HG03442 (cell line): ENCODE results near the gene CAPN5.

Experiments used
- ATAC-seq: cut with Tn5 transposase; IDR thresholded peaks from one replicate; pipeline ENCODE4 v1.9.1; 2021; ENCODE audit warnings: mild to moderate bottlenecking, moderate library complexity; ENCODE audit not compliant: unreplicated experiment

The CAPN5 gene

DNA sequence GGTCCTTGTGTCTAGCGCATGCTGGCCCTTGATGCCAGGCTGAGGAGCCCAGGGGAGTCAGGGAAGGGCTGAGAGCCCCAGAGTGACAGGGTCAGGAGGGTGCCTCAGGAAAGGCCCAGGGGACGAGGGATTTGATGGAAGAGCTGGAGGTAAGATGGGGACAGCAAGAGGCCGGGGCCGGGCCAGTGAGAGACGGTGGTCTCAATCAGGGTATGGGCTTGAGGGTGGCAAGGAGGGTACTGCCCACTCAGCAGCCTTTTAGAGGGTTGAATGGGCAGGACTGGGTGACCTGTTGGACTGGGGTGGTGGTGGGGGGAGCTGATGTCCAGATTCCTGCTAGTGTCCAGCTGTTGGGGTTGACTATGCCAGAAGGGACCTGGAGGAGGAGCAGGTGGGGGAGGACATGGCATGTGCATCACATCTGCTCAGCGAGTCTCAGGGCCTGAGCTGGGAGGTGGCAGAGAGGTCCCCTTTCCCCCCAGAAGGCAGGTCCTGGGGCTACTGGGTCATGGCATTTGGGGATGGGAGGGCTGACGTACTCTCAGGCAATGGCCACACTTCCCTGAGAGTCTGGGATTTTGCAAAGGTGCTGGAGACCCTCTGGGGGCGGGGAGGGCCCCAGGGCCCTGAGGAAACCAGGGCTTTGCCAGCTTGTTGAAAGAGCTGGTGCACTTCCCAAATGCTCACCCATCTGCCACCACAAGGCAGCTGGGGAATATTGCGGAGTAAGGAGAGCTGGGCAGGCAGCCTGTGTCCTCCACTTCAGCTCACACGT, 79.7 kb downstream of the CAPN5 start:
- ATAC-seq: no peak

DNA sequence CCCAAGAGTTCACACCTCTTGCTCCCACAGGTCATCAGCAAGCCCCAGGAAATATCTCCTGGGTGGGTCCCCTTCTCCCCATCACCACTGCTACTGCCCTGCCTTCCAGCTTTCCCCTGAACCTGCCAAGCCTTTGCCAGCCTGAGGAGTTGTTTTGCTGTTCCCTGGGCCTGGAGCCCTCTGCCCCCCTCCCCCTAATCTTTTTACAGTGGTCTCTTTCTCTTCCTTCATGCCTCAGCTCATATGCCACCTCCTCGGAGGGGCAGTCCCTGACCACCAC, 80.2 kb downstream of the CAPN5 start:
- no peak for ATAC-seq

DNA sequence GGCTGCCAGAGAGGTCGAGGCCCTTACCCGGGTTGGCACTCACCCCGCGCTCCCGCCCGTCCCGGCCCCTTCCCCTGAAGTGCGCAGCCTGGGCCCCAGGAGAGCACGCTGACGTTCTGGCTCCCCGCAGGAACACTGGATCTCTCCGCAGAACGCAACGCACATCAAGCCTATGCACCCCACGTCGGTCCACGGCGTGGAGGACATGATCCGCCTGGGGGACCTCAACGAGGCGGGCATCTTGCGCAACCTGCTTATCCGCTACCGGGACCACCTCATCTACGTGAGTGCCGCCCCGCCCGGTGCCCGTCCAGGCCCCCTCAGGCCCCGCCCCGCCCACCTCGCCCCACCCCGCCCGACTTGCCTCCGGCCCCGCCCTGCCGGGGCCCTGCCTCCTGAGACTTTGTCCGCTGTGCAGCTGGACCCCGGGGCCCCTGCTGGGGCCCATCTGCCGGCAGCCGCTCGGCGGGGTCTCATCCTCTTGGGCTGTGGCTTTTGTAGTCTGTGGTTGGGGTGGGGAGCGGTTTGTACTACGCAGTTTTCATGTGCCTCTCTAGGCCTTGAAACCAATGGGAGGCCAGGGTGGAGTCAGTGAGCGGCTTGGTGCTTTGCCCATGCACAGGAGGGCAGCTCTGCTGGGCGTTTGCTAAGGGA, 81.0 kb downstream of the CAPN5 start:
- ATAC-seq: no peak

DNA sequence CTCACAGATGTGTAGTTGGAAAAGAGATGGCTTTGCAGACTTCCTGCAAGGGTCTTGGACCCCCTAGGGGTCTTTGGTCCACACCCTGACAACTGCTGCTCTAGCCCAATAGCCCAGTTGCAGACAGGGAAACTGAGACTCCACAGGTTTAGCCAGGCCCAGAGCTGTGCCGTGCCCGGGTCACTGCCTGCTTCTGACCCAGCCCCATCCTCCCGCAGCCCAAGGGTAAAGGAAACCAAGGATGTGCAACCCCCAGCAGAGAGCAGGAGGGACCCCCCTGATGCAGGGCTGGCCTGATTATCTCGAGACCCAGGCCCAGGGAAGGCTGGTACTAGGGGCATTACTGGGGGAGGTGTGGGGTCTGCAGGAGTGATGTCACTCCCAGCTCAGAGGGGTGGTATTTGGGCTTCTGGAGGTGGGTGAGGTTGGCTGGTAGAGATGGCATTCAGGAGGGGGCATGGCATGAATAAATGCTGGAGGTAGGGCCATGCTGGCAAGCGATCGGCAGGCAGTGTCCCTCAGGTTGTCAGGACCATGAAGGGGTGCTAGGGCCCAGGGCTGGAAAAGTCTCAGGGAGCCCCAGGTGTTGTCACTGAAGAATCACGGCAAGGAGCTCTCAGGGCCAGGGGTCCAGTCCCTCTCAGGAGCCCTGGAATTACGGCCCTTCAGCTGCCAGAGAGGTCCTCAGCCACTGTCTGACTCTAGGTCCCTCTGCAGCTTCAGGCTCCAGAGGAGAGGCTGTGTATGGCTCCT, 82.4 kb downstream of the CAPN5 start:
- ATAC-seq: no peak

DNA sequence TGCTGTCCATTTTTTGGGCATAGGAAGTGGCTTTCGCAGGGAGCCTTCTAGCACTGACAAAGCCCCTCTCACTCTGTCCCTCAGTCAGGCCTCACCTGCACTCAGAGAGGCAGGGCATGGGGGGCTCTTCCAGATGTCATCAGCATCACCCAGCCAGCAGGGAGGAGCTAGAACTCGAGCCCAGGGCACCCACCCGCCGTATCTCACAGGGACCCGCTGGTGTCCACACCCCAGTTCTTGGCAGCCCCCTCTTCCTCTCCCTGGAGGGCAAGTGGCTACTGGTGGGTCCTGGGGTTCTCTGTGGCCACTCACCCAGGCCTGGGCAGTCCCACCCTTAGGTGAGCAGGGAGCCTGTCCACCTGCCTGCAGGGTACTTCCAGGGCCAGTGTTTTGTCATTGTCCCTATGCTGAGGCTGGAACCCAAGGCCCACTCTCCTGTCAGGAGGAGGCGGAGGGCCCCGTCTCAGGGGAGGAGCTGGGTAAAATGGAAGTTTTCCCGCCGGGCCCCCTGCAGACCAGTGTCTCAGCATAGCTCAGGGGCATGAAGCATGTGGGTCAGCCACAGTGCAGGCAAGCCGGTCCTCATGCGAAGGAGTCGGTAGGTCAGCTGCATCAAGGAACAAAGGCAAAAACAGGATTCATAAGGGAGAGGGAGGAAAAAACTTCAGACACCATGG, 83.1 kb downstream of the CAPN5 start:
- ATAC-seq: no peak

DNA sequence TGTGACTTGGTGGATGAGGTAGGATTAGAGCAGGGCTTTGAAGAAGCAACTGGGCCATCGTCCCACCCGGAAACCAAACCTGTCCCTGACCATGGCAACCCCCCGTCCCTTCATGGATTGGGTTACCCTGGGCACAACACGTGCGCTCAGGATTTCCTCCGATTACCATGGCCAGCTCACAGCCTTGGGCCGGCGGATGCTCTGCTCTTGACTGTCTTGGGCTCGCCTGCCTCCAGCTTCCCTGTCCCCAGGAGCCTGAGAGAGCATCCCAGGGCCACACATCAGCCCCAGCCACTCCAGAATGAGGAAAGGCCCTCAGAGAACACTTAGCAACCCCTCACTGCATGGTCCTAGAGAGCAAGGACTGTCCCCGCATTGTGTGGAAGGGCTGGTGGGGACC, 84.1 kb downstream of the CAPN5 start:
- no peak for ATAC-seq

DNA sequence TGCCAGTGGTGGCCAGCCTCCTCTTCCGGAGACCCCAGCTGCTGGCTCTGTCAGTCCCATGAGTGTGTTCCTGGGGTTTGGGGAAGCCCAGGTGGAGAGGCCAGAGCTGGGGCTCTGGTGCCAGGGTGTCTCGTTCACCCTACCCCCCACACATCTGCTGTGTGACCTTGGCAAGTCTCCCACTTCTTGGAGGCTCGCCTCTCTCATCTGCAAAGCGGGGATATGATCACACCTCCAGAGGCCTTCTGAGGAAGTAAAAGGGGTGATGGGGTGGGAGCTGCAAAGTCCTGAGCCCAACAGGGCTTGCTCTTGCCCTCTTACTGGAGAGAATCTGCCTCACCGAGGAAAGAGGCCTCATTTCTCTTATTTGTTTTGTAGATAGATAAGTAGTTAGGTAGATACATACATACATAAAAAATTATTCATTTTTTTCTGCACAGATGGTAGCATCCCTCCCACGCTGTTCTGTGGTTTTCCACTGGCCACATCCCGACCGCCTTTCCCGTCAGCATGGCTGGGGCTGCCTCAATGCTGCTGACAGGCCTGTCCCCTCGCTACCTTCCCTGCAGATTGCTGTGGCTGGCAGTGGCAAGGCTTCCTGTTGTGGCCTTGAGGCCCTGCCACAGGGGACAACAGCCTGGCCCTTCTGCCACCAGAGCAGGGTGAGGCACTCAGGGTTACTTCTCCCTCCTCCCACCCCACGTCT, 85.2 kb downstream of the CAPN5 start:
- ATAC-seq: no peak

DNA sequence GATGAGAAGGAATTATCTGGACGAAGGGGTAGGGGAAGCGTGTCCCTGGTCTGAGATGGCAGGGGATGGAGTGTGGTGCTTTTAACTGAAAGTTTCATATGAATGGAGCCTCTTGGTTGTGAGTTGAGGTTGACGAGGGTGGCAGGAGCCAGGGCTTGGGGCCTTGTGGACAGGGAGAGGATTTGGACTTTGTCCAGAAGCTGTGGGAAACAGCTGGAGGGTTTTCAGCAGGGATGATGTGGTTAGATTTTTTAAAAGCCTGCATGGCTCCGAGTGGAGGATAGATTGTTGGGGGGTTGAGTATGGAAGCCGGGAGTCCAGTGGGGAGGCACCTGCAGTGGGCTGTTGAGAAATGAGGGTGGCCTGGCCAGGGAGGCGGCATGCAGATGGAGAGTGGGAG, 86.1 kb downstream of the CAPN5 start:
- ATAC-seq: no peak

DNA sequence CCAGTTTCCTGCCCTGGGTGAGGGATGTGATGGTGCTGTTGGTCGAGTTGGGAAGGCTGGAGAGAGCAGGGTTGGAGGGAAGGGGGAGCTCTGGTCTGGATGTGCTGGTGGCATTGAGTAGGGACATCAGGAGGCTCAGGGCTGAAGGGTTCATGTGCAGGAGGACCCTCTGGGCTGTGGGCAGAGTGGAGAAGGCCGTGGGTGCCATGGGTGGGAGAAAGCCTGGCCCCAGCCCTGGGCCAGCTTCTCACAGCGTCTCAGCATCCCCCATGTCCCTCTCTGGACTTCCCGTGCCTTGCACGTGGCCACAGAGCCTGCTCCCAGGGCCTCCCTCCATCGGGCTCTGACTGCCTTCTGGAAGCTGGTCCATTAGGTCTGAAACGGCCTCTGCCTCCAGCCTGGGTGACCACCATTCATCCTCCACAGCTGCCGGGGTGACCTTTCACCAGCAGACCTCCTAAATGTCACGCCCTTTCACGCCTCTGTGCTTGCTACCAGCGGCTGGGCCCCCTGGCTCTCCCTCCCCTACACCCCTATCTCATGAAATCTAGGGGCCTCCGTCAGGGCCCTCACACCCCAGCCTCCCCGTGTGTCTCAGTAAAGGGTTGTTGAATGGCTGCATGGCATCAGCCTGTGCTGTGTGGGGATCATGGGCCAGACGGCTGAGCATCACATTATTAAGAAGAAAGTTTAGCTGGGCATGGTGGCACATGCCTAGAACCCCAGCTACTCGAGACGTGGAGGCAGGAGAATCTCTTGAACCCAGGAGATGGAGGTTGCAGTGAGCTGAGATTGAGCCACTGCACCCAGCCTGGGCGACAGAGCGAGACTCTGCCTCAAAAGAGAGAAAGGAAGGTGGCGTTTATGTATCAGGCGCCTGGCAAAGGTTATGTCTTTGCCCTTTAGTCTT, 86.8 kb downstream of the CAPN5 start:
- no peak for ATAC-seq

DNA sequence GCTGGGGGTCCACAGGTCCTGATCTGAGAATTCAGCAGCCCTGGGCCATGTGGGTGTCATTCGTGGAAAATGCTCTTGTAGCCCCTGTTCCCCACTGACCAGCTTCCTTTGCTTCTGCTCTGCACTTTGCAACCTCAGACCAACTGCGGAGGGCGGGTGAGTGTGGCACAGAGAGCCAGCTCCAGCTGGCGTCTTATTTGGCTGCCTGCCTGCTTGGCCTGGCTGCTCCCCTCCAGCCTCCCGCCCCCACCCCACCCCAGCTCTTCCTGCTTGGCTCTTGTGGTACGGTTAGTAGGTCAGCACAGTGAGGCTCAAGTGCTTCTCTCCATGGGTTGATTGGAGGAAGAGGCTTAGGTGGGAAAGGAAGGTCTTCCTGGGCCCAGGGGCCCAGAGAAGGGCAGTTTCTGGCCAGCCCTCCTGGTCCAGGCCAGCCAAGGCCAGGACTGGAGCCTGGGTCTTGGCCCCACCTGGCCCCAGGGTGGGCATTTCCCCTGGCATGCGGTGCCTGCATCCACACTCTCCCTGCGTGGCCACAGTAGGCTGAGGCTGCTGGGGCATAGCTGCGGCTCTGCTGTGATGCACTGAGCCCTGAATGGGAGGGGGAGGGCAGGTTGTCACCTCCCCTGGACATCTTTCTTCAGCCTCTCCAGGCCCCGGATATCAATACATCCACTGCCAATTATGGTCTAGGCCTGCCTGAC, 87.8 kb downstream of the CAPN5 start:
- ATAC-seq: no peak

DNA sequence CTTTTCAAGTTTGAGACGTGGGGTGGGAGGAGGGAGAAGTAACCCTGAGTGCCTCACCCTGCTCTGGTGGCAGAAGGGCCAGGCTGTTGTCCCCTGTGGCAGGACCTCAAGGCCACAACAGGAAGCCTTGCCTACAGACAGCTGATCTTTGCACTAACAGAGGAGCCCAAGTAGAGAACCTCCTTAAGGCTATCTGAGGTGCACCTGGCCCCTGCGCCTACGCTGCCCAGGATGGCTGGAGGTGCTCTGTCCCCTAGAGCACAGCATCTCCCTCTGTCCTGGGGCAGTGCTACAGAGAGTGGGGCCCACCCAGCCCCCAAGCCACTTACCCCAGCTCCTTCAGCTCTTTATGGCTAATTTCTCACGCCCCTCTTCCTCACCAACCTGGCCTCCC, 88.3 kb downstream of the CAPN5 start:
- ATAC-seq: no peak

DNA sequence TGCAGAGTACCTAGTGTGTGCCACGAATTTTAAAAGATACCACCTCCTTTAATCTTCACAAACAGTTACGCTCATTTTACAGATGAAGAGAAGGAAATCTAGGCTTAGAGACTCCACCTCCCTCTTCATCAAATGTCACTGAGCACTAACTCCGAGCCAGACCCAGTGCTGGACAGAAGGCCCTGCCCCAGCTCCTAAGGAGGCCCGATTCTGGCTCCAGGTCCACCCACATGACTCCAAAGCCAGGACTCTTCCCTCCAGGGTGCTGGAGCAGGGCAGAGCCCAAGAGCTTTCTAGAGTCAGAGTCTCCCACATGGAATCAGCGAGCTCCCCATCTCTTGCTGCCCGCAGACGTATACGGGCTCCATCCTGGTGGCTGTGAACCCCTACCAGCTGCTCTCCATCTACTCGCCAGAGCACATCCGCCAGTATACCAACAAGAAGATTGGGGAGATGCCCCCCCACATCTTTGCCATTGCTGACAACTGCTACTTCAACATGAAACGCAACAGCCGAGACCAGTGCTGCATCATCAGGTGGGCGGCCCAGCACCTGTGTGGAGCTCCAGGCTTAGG, 88.9 kb downstream of the CAPN5 start:
- no peak for ATAC-seq

DNA sequence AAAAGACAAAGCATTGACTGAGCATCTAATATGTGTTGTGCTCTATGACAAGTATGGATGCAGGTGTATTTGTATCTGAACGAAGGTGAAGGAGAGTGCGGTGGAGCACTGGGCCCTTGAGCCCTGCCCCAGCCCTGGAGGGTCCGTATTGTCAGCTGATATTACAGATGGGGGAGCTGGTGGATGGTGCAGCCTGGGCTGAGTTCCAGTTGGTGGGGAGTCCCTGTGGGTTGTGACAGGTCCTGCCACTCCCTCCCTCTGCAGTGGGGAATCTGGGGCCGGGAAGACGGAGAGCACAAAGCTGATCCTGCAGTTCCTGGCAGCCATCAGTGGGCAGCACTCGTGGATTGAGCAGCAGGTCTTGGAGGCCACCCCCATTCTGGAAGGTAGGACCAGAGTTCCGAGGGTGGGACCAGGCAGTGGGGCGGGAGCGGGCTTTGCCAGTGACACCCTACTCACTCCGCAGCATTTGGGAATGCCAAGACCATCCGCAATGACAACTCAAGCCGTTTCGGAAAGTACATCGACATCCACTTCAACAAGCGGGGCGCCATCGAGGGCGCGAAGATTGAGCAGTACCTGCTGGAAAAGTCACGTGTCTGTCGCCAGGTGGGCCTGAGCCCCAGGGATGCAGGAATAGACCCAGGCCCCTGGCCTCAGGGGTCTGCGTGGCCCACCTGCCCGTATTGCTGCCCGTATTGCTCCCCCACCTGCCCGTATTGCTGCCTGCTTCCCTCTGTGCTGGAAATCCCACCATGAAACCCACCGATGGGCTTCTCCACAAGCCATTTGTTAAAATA, 89.8 kb downstream of the CAPN5 start:
- ATAC-seq: no peak

DNA sequence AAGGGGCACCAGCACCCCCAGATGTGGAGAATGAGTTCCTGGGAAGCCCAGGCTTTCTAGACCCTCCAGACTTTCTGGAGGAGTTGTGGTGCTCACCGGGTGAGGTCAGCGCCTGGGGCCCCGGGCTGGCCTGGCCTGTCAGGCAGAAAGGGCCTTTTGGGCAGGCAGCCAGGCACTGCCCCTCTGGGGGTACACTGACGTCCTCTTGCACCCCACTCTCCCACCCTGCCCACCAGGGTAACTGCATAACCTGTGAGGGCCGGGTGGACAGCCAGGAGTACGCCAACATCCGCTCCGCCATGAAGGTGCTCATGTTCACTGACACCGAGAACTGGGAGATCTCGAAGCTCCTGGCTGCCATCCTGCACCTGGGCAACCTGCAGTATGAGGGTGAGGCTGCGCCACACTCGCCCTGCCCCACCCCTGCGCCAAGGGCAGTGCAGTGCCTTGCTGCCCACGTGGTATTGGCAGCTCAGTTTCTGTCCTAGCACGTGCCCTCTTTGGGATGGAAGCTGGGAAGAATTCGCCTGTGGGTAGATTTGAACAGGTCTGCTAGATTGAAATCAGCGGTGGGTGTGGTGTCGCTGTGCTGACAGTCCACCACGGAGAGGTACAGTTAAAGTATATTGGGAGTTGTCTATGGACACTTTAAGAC, 91.4 kb downstream of the CAPN5 start:
- ATAC-seq: no peak

DNA sequence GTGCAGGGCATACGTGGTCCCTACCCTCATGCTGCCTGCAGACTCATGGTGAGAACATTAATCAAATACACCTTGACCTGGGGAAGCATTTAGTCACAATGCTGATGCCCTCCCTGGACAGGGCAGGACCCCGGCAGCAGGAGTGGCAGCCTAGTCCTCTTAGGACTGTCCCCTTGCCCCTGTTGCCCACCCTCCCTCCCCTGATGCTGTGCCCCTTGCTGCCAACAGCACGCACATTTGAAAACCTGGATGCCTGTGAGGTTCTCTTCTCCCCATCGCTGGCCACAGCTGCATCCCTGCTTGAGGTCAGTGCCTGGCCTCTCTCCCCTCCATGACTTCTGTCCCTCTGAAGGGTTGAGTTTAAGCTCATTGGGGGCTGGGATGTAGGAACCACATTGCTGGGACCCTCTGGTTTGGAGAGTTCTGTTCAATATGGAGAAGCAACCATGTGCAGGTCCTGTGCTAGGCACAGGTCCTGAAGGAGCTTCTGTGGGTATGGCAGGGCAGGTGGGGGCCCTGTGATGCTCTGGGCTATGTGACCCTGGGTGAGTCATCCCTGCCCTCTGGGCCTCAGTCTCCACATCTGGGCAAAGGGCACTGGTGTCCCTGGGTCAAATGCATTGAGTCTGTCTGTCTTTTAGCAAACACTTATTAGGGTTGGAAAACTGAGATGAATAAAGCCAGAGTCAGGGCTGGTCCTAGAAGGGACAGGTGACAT, 92.6 kb downstream of the CAPN5 start:
- ATAC-seq: no peak

DNA sequence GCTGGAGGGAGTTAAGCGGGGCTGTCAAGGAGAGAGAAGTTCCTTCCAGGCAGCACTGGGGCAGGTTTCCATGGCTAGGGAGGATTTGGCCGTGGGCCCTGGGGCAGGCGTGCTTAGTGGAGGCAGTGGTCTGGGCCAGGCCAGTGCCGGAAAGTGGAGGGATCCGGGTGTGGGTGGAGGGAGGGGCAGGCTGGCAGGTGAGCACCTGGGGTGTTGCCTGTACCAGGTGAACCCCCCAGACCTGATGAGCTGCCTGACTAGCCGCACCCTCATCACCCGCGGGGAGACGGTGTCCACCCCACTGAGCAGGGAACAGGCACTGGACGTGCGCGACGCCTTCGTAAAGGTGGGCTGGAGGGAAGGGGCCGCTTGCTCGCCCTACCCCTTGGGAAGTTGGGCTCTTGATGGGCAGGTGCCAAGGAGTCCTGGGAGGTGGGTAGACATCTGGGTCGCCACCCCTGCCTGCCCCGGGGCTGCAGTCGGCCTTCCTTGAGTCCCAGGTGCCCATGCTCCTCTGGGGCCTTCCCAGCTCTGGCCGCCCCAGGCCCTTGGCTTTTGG, 93.2 kb downstream of the CAPN5 start:
- no peak for ATAC-seq

DNA sequence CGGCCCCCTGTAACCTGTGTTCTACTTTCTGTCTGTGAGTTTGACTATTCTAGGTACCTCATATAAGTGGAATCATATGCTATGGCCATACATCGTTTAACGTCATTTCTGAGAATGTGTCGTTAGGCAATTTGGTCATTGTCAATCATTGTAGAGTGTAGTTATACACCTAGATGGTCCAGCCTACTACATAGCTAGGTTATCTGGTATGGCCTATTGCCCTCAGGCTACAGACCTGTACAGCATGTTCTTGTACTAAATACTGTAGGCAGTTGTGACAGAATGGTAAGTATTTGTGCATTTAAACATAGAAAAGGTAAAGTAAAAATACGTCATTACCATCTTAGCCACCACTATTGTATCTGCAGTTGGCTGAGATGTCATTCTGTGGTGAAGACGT, 96.5 kb downstream of the CAPN5 start:
- ATAC-seq: no peak
